HG02610 (cell line): Measurements from ENCODE around the gene TMEM240.
"Not testable (repeated sequence)": the region's sequence is repeated elsewhere in the genome, so short reads cannot be mapped to it uniquely, and the experiment has no call there.

Experiments used
- ATAC-seq: cut with Tn5 transposase; IDR thresholded peaks from one replicate; pipeline ENCODE4 v1.9.1; 2021; ENCODE audit warnings: mild to moderate bottlenecking, moderate library complexity; ENCODE audit not compliant: unreplicated experiment

TMEM240 gene

GRCh38 chr1:1505801-1506200 lies 34.6 kb downstream of the TMEM240 start:
- not testable (repeated sequence) for ATAC-seq

GRCh38 chr1:1505366-1505798 lies 35.0 kb downstream of the TMEM240 start:
- ATAC-seq, result not testable (repeated sequence)

DNA sequence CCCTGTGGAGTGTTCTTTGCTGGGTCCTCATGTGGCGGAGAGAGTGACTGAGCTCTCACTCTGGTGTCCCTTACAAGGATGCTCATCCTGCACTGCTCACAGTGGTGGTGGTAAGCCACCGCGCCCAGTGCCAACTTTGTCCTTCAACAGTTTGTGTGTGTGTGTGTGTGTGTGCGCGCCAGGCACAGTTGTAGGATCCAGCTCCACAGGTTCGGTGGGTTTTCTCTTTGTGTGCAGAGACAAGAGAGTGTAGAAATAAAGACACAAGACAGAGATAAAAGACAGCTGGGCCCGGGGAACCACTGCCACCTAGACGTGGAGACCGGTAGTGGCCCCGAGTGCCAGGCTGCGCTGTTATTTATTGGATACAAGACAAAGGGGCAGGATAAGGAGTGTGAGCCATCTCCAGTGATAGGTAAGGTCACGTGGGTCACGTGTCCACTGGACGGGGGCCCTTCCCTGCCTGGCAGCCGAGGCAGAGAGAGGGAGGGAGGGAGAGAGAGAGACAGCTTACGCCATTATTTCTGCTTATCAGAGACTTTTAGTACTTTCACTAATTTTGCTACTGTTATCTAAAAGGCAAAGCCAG lies 35.6 kb downstream of the TMEM240 start:
- not testable (repeated sequence) for ATAC-seq

DNA sequence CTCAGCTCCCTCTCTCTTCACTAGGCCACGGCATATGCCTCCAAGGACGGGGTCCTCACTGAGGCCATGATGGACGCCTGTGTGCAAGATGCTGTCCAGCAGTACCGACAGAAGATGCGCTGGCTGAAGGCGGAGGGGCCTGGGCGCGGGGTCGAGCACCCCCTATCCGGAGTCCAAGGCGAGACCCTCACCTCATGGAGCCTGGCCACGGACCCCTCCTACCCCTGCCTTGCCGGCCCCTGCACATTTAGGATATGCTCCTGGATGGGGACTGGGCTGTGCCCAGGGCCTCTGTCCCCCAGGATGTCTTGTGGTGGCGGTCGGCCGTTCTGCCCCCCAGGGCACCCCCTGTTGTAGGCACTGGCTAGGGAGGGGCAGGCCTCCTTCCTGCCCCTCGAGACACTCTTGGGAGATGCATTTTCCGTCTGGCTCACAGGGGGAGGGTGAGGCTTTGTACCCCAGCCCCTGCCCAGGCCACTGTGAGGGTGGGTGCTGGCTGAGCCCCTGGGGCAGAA lies 44.9 kb downstream of the TMEM240 start:
- not testable (repeated sequence) for ATAC-seq

DNA sequence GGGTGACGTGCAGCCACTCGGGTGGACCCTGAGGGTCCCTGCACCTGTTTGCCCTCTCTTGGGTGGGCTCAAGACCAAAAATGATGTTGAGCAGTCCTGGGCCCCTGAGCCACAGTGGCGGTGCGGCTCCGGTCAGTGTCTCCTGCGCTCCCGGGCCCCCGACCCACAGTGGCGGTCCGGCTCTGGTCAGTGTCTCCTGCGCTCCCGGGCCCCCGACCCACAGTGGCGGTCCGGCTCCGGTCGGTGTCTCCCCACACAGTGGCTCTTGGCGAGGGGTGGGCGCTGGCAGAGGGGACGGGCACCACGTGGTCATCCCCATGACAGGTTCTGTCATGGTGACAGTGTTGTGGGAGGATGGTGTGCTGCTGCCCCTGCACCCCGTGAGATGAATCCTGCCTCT lies 46.1 kb downstream of the TMEM240 start:
- not testable (repeated sequence) for ATAC-seq

DNA sequence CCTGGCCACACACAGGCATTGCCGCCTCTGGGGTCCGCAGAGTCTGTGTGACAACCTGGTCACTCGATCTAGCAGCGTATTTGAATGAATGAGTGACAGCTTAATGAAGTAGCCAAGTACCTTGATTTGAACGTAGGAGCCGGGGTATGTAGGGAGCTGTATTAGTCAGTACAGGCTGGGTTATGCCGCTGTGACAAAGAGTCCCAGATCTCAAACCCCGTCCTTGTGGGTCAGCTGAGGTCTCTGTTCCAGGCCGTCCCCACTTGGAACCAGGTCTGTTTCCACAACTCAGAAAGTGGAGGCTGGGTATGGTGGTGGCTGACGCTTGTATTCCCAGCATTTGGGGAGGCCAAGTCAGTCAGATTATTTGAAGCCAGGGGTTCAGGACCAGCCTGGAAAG lies 48.8 kb downstream of the TMEM240 start:
- ATAC-seq, result no peak

DNA sequence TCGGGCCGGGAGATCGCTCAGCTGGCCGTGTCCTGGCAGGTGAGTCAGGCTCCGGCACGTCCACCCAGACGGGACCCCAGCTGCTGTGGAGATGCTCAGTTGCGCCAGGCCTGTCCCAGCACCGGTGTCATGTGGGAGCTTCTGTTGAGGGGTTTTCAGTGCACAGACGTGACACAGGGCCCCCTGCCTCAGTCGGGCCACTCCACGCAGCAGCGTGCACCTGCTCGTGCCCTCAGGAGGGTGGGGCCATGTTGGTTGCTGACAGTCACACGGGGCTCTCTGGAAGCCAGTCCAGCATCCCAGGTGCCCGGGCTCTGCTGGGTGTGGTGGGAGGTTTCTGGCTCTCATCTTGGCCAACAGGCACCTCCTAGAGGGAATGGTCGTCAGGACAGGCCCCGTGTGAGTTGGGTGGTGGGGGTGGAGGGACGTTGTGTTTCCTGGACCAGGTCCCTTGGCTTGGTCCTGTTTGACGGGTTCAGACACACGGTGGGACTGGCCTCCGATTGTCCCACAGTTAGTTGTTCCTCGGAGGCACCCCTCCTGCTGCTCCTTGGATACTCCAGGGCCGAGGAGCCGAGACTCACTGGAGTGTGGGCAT lies 49.7 kb downstream of the TMEM240 start:
- ATAC-seq, result no peak

- ATAC-seq, result no peak
These were observed 50.6 kb downstream of the TMEM240 start for GRCh38 chr1:1489861-1490260.

DNA sequence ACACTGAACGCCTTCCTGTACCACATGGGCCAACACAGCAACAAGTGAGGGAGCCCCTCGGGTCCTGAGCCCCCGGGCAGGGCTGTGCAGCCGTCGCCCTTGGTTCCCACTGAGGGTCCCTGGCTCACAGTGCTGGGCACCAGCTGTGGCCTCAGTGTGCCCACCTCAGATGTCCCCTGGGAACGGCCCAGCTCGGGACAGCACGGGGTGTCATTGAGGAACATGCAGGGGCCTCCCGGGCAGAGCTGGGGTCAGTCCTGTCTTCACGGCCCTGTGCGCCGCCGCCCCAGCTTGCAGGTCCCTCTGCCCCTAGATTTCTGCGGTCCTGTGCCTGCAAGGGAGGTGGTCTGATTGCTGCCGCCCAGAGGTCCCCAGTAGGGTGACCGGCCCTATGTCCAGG lies 51.2 kb downstream of the TMEM240 start:
- ATAC-seq, result no peak

- no peak for ATAC-seq
These were observed 52.7 kb downstream of the TMEM240 start for GRCh38 chr1:1487701-1488100.

- not testable (repeated sequence) for ATAC-seq
These were observed 54.6 kb downstream of the TMEM240 start for GRCh38 chr1:1485755-1486317.

DNA sequence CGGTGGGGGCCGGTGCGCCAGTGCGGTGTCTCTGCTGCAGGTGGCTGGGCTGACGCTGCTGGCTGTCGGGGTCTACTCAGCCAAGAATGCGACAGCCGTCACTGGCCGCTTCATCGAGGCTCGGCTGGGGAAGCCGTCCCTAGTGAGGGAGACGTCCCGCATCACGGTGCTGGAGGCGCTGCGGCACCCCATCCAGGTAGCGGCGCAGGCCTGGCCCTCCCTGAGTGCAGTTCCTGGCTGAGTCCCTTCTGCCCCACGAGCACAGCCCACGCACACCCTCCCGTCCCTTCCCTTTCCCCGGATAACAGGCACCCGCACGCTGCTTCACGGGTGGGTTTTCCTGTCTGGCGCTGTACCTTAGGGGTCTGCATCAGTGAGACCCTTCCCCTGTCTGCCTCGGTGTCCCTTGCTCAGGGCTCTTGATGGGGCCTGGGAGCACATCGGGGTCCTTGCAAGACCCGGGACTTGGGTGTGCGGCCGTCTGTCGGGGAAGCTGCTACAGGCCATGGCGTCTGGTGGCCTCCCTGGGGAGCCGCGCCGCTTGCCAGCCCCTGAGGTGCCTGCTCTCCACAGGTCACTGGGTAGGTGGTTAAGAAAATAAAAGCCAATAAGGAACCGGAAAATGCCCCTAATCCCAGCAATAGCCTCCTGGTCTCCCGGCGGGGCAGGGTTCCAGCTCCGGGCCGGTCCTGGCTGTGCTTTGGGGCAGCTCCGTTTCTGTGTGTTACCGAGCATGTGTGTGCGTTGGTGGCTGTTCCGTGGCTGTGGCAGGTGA lies 55.3 kb downstream of the TMEM240 start:
- not testable (repeated sequence) for ATAC-seq
